ENCODE results near the gene FIBCD1.

FIBCD1 gene

GRCh38 chr9:130938652-130939404, at the start of gene FIBCD1:
TSS of gene FIBCD1 (minus strand) at chr9:130939247. CDS start at chr9:130938607, 640 bp downstream.
- no peak for DNase-seq

- no peak for DNase-seq
Measured at GRCh38 chr9:130988400-130988747, 49.3 kb upstream of the FIBCD1 start.

GRCh38 chr9:130987738-130988399, 48.8 kb upstream of the FIBCD1 start:
- no peak for DNase-seq

- no peak for DNase-seq
Measured at GRCh38 chr9:130987054-130987453, 48.0 kb upstream of the FIBCD1 start.

GRCh38 chr9:130986356-130986965, 47.4 kb upstream of the FIBCD1 start:
- DNase-seq: no peak

- DNase-seq: no peak
Measured at GRCh38 chr9:130985606-130986162, 46.6 kb upstream of the FIBCD1 start.

- no peak for DNase-seq
Measured at GRCh38 chr9:130985029-130985428, 46.0 kb upstream of the FIBCD1 start.

GRCh38 chr9:130984521-130984920, 45.5 kb upstream of the FIBCD1 start:
- no peak for DNase-seq

- no peak for DNase-seq
Measured at GRCh38 chr9:130983970-130984369, 44.9 kb upstream of the FIBCD1 start.

GRCh38 chr9:130983359-130983670, 44.3 kb upstream of the FIBCD1 start:
- no peak for DNase-seq

- no peak for DNase-seq
Measured at GRCh38 chr9:130982636-130983358, 43.8 kb upstream of the FIBCD1 start.

- DNase-seq: no peak
Measured at GRCh38 chr9:130981756-130982137, 42.7 kb upstream of the FIBCD1 start.

GRCh38 chr9:130981002-130981755, 42.1 kb upstream of the FIBCD1 start:
- no peak for DNase-seq

GRCh38 chr9:130980526-130980925, 41.5 kb upstream of the FIBCD1 start:
- DNase-seq: no peak

GRCh38 chr9:130979591-130980385, 40.7 kb upstream of the FIBCD1 start:
- DNase-seq: no peak

GRCh38 chr9:130977811-130978221, 38.8 kb upstream of the FIBCD1 start:
- DNase-seq: no peak

- no peak for DNase-seq
Measured at GRCh38 chr9:130975932-130976841, 37.1 kb upstream of the FIBCD1 start.

GRCh38 chr9:130975156-130975555, 36.1 kb upstream of the FIBCD1 start:
- DNase-seq: no peak

GRCh38 chr9:130974697-130975096, 35.6 kb upstream of the FIBCD1 start:
- no peak for DNase-seq

- DNase-seq: no peak
Measured at GRCh38 chr9:130973686-130974281, 34.7 kb upstream of the FIBCD1 start.
